Erythroblast (primary cell): ENCODE results near the gene SSBP3.

ENCODE experiments used
- GATA1 ChIP-seq: IDR thresholded peaks from 2 replicates; pipeline ENCODE4 v1.6.1; 2011; ENCODE audit warnings: low read depth, mild to moderate bottlenecking, control low read depth, low read length, moderate library complexity
- POLR2A ChIP-seq: IDR thresholded peaks from 2 replicates; pipeline ENCODE4 v1.6.1; 2011; ENCODE audit warnings: mild to moderate bottlenecking, low read length

DNA sequence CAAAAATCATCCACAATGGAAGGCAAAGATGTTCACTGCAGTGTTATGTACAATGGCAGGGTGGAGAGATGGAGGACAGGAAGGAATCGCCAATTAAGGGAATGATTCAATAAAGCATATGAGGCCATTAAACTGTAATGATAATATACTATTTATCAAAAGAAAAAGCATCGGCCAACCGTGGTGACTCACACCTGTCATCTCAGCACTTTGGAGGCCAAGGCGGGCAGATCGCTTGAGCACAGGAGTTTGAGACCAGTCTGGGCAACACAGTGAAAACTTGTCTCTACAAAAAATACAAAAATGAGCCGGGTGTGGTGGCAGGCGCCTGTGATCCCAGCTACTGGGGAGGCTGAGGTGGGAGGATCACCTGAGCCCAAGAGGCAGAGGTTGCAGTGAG is 89.1 kb downstream of the SSBP3 start:
- no peak for TF ChIP-seq POLR2A
- no peak for TF ChIP-seq GATA1
